HTERT RPE-1 (cell line): ENCODE measurements around the gene BPIFB1.

Experiments used
- in situ Hi-C: fragments of 300-500 bp; cut with MboI; formaldehyde crosslinking; loops from 4 replicates; pipeline ENCODE4 v1.14.3; 2020; ENCODE audit warnings: low sequenced_read_pairs

The BPIFB1 gene

DNA sequence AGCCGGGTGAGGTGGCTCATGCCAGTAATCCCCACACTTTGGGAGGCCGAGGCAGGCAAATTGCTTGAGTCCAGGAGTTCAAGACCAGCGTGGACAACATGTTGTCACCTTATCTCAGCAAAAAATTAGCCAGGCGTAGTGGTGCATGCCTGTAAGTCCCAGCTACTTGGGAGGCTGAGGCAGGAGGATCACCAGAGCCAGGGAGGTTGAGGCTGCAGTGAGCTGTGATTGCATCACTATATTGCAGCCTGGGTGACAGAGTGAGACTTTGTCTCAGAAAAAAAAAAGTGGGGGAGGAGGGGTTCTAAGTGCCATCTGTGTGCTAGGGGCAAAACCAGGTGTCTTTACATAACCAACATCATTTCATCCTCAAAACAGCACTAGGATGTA is 70.0 kb downstream of the BPIFB1 start:
- in situ Hi-C loops, result no loop called here
